ENCODE measurements around the gene MYEOV. TPM values are rescaled to one million over a fixed set of nuclear protein-coding genes. Genes with fewer than 3 reads are reported as not detected.

The MYEOV gene
- total RNA-seq (2011; cell fraction: chromatin; rRNA removed; ENCODE audit: low replicate concordance), result 153 and 334 TPM in 2 replicates
- total RNA-seq (2011; cell fraction: nucleolus; rRNA removed), result 281 and 292 TPM in 2 replicates
- total RNA-seq (2011; cell fraction: nucleoplasm; rRNA removed), result 180 and 211 TPM in 2 replicates
- total RNA-seq (2014; rRNA removed), result 29.5 and 33.6 TPM in 2 replicates
- 29.7 and 32.2 TPM in 2 replicates for total RNA-seq (2014; rRNA removed; fragmentation: Illumina TruSeq; extraction: Trizol)
- total RNA-seq (2015; rRNA removed; fragmentation: Illumina TruSeq; extraction: Trizol), result 26.1 and 28.1 TPM in 2 replicates
- 77.7 and 92.3 TPM in 2 replicates for total RNA-seq (2021)
- 133 TPM in 2 replicates for polyA plus RNA-seq (2011; rRNA removed)
- 96.6 and 154 TPM in 2 replicates for polyA plus RNA-seq (2011; cell fraction: cytosol; rRNA removed)
- 301 and 457 TPM in 2 replicates for polyA plus RNA-seq (2011; cell fraction: nucleus; rRNA removed)
- 69.0 and 89.1 TPM in 2 replicates for polyA plus RNA-seq (2012)
- polyA plus RNA-seq (2014; fragmentation: Illumina TruSeq; extraction: Trizol), result 68.2 and 86.9 TPM in 2 replicates
- polyA plus RNA-seq (2014; fragmentation: Nextera tagmentation; extraction: Ambion mirVana), result 10 to 100 TPM; 10.2 to 11.5 TPM
- 80.9 and 87.6 TPM in 2 replicates for polyA plus RNA-seq (2014; rRNA removed)
- 48.1 and 73.1 TPM in 2 replicates for polyA minus RNA-seq (2011; rRNA and poly(A)+ RNA removed)
- polyA minus RNA-seq (2011; cell fraction: cytosol; rRNA and poly(A)+ RNA removed), result 38.3 and 45.9 TPM in 2 replicates
- polyA minus RNA-seq (2011; cell fraction: nucleus; rRNA and poly(A)+ RNA removed), result 87.9 and 158 TPM in 2 replicates
- Bru-seq, nascent RNA, result percentile 92 among the genes with signal in this experiment
- BruChase-seq, experiment 1, labeled RNA remaining after a 2-hour chase, result percentile 80 among the genes with signal in this experiment
- percentile 83 among the genes with signal in this experiment for BruChase-seq, experiment 2, labeled RNA remaining after a 6-hour chase
- long read RNA-seq, experiment 1, transcript MYEOV-207 (2 exons, 633 nt), result minor isoform, 18 of 321 reads
- long read RNA-seq, experiment 1, transcript MYEOV-201 (3 exons, 2,287 nt), result minor isoform, 29 of 321 reads
- long read RNA-seq, experiment 1, transcript MYEOV-205 (2 exons, 2,468 nt), result major isoform, 85 of 321 reads
- long read RNA-seq, experiment 1, transcript MYEOV-202 (3 exons, 1,996 nt), result minor isoform, 35 of 321 reads
- long read RNA-seq, experiment 1, partial matches to known transcripts, result 43 of 321 reads
- long read RNA-seq, experiment 1, other reads (novel, unspliced or antisense), result 89 of 321 reads
- long read RNA-seq, experiment 2, transcript MYEOV-205 (2 exons, 2,468 nt), result major isoform, 15 of 79 reads
- long read RNA-seq, experiment 2, transcript MYEOV-202 (3 exons, 1,996 nt), result minor isoform, 12 of 79 reads
- long read RNA-seq, experiment 2, transcript MYEOV-201 (3 exons, 2,287 nt), result minor isoform, 10 of 79 reads
- long read RNA-seq, experiment 2, partial matches to known transcripts, result 9 of 79 reads
- long read RNA-seq, experiment 2, other reads (novel, unspliced or antisense), result 27 of 79 reads
- long read RNA-seq, experiment 3, transcript MYEOV-205 (2 exons, 2,468 nt), result major isoform, 13 of 53 reads
- long read RNA-seq, experiment 3, transcript MYEOV-201 (3 exons, 2,287 nt), result minor isoform, 5 of 53 reads
- long read RNA-seq, experiment 3, transcript MYEOV-202 (3 exons, 1,996 nt), result minor isoform, 5 of 53 reads
- long read RNA-seq, experiment 3, transcript MYEOV-211 (2 exons, 599 nt), result minor isoform, 6 of 53 reads
- long read RNA-seq, experiment 3, partial matches to known transcripts, result 12 of 53 reads
- long read RNA-seq, experiment 3, other reads (novel, unspliced or antisense), result 6 of 53 reads

DNA sequence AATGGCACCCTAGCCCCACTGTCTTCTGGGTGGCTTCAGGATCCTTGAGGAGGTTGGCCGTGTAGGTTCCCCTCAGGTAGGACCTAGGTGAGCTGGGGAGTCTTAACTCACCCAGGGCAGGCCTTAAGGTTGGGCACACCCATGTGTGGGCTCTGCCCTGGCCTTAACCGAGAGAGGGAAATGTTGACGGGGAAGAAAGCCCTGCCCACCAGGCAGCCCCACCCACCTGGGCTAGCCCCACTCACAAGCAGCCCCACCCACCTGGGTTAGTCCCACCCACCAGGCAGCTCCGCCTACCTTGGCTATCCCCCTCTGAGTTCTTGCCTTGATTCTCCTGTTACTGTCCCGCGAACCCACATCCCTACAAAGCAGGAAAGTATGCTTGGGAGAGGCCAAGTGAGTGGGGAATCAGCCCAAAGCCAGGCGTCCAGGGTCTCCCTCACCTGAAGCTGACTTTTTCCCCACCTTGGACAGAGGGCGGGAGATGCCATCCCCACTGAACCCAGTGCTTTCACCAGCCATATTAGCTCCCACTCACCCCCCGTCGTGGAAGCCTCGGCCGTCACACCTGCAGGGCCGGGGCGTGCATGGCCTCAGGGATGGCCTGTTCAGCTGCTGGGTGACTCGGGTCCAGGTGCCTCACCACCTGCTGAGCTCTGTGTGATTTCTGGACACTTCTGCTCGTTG is at the start of gene MYEOV:
Gene MYEOV (plus strand): TSS at position 337 of the 687 bp plus-strand sequence. CDS start 1,200 bp downstream, outside the sequence.
- ChIA-PET CTCF (ENCODE audit: low intra/inter-chr PET ratio) (no interaction called here), POLR2A (interaction anchor here (0.5 to 1.3 kb wide), 12 partner anchors 10 to 381 kb away, joined by 3 to 5 read pairs (median 3); partner anchors contain the start of gene LTO1)
- Histone ChIP-seq H3K4me3 (peak within 1 kb of the TSS; percentile 69), H3K27ac (ENCODE audit: extremely low read depth, low read depth, low read length) (peak within 1 kb of the TSS; percentile 94), H3K4me1 (replicated peaks in 1 of 2; ENCODE audit: control insufficient read depth in 2 of 2, insufficient read depth in 2 of 2, low read length in 2 of 2) (peaks cover 39 to 57% of the 10 kb centered on the region in 2 experiments), H3K9me1 (ENCODE audit: control insufficient read depth, insufficient read depth, low read length) (no peaks in the 10 kb centered on the region), H3K79me2 (ENCODE audit: control insufficient read depth, insufficient read depth, low read length) (peaks cover 49% of the 10 kb centered on the region), H3K4me2 (ENCODE audit: insufficient read depth, low read length) (peak within 1 kb of the TSS; percentile 97), H3K9me3 (replicated peaks; ENCODE audit: control insufficient read depth, insufficient read depth, low read depth, low read length) (no peaks in the 10 kb centered on the region; the same call in 1 of the 2 replicates), H3K9ac (ENCODE audit: insufficient read depth in 1 of 2, low read depth in 2 of 2, low read length in 2 of 2) (peak within 1 kb of the TSS; percentile 81 to 95), H3K36me3 (ENCODE audit: control insufficient read depth, insufficient read depth, low read length) (peaks cover 11% of the 10 kb centered on the region), H4K20me1 (replicated peaks; ENCODE audit: control insufficient read depth, insufficient read depth, low read length) (no peaks in the 10 kb centered on the region; the same call in 1 of the 2 replicates), H3K27me3 (ENCODE audit: control insufficient read depth in 2 of 2, insufficient read depth in 2 of 2, low read length in 2 of 2) (peaks cover 3 to 7% of the 10 kb centered on the region in 2 experiments; a peak in 1 of 5 replicates), H2AFZ (ENCODE audit: low read depth, low read length) (peak within 1 kb of the TSS; percentile 76)
- ATAC-seq (peak; percentile 80), FAIRE-seq (peak; percentile 88), DNase-seq (ENCODE audit: extremely low read depth in 1 of 4, low spot score in 3 of 4) (peak; percentile 92 to 99 (median 98))
- 1% methylated on average over 16 of the region's 16 CpGs for WGBS (ENCODE audit: insufficient coverage, low coverage, missing lambda C conversion rate)
- in situ Hi-C loops (cut with MboI), result loop anchor here (5.0 kb wide), 1 partner anchor 348 kb away; the partner anchor contains the start of gene CCND1
- intact Hi-C loops (cut with micrococcal nuclease), result loop anchor here (2.0 to 10.0 kb wide), 5 partner anchors 71 to 349 kb away; no protein-coding TSS in a partner anchor
- no TSS peak for BruUV-seq (replicated peaks)
- TF ChIP-seq PHF8 (IDR thresholded peaks at IDR 0.05; ENCODE audit: borderline replicate concordance, low read length) (peak; percentile 30; the same call in 1 of the 2 replicates), CTCFL (IDR thresholded peaks at IDR 0.05; ENCODE audit: borderline replicate concordance, insufficient read depth, low read depth, low read length, poor library complexity, severe bottlenecking) (no peak), POLR2AphosphoS5 (IDR thresholded peaks at IDR 0.05; ENCODE audit: control insufficient read depth, insufficient read depth, low read depth, low read length) (peak; percentile 76), RBFOX2 (IDR thresholded peaks at IDR 0.05; ENCODE audit: low read depth, low read length) (peak; percentile 55)
- TF ChIP-seq, protein P1, sequence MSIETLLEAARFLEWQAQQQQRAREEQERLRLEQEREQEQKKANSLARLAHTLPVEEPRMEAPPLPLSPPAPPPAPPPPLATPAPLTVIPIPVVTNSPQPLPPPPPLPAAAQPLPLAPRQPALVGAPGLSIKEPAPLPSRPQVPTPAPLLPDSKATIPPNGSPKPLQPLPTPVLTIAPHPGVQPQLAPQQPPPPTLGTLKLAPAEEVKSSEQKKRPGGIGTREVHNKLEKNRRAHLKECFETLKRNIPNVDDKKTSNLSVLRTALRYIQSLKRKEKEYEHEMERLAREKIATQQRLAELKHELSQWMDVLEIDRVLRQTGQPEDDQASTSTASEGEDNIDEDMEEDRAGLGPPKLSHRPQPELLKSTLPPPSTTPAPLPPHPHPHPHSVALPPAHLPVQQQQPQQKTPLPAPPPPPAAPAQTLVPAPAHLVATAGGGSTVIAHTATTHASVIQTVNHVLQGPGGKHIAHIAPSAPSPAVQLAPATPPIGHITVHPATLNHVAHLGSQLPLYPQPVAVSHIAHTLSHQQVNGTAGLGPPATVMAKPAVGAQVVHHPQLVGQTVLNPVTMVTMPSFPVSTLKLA (conservative IDR thresholded peaks at IDR 0.05), result peak in 1 of 2 experiments; percentile 38; a peak in 2 of 4 replicates

Measured in K562 (cell line).